HCEC 1CT (cell line): ENCODE data around the gene SRRT.

Experiments
- DNase-seq: peaks from one replicate; pipeline ENCODE4 v3.0.0-alpha.2; 2017

SRRT gene, protein sequence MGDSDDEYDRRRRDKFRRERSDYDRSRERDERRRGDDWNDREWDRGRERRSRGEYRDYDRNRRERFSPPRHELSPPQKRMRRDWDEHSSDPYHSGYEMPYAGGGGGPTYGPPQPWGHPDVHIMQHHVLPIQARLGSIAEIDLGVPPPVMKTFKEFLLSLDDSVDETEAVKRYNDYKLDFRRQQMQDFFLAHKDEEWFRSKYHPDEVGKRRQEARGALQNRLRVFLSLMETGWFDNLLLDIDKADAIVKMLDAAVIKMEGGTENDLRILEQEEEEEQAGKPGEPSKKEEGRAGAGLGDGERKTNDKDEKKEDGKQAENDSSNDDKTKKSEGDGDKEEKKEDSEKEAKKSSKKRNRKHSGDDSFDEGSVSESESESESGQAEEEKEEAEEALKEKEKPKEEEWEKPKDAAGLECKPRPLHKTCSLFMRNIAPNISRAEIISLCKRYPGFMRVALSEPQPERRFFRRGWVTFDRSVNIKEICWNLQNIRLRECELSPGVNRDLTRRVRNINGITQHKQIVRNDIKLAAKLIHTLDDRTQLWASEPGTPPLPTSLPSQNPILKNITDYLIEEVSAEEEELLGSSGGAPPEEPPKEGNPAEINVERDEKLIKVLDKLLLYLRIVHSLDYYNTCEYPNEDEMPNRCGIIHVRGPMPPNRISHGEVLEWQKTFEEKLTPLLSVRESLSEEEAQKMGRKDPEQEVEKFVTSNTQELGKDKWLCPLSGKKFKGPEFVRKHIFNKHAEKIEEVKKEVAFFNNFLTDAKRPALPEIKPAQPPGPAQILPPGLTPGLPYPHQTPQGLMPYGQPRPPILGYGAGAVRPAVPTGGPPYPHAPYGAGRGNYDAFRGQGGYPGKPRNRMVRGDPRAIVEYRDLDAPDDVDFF

DNA sequence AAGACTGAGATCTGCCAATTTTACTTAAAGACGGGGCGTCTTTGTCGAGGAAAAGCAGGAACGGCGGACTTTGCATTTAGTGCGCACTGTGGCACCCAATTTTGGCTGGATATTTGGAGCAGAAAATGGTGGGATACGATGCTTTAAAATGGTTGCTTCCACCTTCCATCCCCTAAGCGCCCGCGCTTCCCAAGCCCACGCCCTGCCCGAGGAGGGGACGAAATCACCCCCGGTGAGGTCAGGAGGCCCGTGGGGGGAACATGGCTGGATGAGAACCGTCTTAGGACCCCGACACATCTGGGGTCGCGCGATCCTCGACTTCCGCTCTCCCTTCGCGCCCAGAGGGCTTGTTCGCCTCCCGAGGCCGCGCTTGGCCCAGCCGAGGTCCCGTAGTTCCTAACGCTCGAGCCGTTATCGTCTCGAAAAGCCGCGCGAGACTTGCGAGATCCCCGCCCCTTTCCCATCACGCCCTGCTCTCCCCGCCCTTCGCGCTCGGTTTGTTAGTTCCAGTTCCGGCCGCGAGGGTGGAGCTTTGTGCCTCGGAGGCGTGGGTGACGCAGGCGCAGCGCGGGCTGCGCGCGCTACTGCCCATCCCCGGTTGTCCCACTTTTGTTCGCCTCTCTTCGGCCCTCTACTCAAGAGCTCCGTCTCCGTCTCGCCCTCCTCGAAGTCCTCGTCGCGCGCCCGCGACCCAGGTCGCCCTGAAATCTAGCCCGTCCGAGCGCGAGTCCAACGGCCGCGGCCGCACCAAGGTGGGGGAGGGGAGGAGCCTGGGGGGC is at the start of gene SRRT:
SRRT (plus strand) TSS at position 527 of the 779 bp plus-strand sequence. CDS start 488 bp downstream, outside the sequence.
- DNase-seq, result peak; percentile 98

GRCh38 chr7:100825215-100825671 is 49.7 kb upstream of the SRRT start:
- no peak for DNase-seq

DNA sequence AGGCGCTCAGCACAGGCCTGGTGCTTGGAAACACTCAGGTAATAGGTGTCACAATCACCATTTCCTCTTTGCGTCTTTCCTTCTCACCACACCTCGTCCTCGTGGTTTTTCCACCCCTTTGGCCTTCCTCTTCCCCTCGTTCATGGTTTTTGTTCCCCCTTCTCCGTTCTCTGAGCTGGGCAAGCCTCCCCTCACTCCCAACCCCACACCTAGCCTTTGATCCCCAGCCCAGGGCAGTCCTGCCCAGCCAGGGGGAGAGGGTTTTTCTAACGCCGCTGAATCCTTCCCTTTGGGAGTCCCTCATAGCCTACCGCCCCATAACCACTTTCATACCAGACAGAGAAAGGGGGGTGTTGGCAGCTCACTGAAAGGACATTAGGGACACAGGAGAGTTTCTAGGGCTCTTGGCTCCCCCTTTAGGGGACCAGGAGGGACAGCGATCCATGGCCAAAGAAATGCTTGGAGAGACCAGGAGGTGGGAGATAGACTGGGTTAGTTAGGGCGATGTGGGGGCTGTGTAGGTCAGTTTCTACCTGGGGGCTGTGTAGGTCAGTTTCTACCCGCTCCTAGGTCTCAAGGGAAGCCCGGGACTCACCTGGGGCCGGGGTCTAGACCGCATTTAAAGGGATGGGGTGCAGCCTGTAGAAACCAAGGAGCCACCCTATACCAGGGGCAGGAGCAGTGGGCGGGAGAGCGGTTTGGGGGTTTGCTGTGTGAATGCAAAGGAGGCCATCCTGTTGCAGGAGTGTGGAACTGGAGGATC is 49.0 kb upstream of the SRRT start:
- peak; percentile 54 for DNase-seq

DNA sequence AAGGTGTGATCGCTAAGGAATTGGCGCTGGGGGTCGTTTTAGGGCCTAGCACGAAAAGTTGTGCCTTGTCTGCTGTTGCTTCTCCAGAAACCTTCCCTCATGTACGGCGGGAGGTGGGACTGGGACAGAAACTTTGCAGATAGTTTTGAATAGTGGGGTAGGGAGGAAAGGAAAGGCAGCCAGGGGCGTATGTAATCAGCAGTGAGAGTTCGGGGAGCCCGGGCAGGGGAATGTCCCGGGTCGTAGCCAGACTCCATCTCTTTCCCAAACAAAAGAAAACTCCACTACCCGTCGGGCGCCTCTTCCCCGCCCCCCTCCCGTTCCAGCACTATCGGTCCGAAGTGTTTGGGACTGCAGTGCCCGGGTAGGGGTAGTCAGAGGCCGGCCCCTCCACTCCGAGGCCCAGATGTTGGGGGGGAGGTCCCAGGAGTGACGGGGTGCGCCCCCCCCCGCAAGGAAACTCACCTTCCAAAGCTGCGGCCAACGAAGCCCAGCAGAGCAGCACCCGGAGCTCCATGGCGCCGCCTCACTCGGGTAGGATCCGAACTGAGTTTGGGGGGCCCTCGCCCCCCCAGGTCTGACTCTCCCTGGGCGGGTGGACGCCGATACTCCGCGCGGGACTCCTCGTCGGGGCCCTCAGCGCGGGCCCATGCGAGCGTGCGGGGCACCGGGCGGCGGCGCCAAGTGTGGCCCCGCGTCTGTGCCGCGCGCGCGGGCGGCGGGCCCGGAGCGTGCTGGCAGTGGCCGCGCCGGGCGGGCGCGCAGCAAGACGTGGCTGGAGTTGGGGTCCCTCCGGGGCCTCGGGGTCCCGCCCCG is 48.2 kb upstream of the SRRT start:
- DNase-seq, result peak; percentile 32

DNA sequence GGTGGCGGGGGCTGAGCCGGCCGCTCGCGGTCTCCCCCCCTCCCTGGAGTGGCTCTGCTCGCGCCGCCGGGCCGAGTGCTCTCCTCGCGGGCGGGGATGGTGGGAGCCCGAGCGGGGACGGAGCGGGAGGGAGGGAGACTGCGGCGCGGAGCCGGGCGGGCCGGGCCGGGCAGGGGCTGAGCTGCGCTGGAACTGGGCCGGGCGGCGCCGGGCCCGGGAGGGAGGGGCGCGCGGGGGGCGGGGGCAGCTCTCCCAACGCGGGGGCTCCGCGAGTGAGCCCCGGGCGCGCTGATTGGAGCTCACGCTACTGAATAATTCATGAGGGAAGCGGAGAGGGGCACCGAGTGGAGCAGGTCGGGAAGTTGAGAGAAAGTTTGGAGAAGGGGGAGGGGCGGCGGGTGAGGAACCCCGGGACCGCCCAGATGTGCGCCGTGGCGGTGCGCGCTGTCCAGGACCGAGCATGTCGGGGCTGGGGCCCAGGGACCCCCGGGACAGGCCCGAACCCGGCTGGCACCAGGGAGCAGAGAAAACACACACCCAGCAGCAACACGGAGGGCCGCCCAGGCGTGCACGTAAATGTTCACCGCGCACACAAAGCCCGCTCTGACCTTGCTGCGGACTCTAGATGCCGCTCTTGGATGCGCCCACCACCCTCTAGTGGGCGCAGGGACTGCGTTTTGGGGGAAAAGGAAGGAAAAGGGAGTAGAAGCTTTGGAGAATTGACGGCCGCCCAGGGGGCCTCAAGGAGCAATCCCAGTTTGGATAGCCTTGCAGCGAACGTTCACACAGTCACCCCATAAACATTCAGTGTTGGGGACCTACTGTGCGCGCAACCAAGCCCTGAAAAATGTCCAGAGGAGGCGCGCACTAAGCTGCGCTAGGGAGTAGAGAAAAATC is 47.3 kb upstream of the SRRT start, which contains the start of gene EPHB4:
EPHB4 (minus strand) TSS at position 194 of the 897 bp plus-strand sequence. CDS start 493 bp downstream, outside the sequence.
- peak; percentile 76 for DNase-seq

- no peak for DNase-seq
Observed at GRCh38 chr7:100829150-100829716, 45.7 kb upstream of the SRRT start.

DNA sequence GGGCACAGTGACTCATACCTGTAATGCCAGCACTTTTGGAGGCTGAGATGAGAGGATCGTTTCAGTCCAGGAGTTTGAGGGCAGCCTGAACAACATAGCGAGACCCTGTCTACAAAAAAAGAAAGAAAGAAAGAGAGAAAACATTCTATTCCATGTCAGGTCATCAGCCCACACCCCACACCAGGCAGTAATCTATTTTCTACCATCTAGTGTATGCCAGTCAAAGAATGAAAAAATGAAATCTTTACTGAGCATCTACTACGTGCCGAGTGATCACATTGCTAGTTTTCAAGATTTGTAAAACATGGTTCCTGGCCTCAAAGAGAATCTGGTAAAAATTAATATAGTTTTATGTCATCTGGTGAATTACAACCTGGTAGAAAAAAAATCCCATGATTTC is 44.5 kb upstream of the SRRT start:
- DNase-seq, result no peak

DNA sequence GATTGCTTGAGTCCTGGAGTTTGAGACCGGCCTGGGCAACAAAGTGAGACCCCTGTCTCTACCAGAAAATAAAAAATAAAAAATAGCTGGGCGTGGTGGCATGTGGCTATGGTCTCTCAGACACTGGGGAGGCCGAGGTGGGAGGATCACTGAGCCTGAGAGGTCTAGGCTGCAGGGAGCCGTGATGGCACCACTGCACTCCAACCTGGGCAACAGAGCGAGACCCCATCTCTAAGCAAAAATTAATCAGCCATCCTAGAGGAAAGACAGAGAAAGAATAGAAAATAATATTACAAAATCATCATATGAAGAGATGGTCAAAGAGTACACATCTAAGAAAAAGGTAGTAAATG is 42.6 kb upstream of the SRRT start:
- DNase-seq, result no peak

- no peak for DNase-seq
Observed at GRCh38 chr7:100835903-100836811, 38.7 kb upstream of the SRRT start.

GRCh38 chr7:100836812-100837098 is 38.1 kb upstream of the SRRT start:
- no peak for DNase-seq

DNA sequence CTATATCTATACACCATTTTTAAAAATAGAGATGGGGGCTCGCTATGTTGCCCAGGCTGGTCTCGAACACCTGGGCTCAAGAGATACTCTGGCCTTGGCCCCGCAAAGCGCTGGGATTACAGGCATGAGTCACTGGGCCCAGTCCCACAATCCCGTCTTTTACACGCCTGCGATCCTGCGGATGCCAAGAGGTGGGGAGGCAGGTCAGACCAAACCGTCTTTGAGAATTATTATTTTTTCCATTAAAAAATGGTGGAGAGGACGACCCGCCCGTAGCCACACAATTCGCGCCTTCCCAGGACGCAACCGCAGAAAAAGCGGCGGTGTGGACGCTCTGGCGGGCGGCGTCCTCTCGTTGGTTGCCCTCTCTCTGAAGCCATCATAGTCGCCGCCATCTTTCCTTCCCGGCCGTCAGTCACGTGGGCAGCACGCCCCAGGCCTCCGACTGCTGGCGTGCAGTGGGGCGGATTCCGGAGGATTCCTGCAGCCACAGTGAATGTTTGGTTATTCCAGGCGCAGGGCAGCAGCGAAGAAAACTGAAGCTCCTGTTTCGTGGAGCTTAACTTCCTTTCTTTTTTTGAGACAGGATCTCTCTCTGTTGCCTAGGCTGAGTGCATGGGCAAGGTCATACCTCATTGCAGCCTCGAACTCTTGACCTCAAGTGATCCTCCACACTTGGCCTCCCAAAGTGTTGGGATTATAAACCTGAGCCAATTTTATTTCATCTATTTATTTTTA is 37.6 kb upstream of the SRRT start:
- DNase-seq, result peak; percentile 95

GRCh38 chr7:100839361-100839760 is 35.5 kb upstream of the SRRT start:
- no peak for DNase-seq

DNA sequence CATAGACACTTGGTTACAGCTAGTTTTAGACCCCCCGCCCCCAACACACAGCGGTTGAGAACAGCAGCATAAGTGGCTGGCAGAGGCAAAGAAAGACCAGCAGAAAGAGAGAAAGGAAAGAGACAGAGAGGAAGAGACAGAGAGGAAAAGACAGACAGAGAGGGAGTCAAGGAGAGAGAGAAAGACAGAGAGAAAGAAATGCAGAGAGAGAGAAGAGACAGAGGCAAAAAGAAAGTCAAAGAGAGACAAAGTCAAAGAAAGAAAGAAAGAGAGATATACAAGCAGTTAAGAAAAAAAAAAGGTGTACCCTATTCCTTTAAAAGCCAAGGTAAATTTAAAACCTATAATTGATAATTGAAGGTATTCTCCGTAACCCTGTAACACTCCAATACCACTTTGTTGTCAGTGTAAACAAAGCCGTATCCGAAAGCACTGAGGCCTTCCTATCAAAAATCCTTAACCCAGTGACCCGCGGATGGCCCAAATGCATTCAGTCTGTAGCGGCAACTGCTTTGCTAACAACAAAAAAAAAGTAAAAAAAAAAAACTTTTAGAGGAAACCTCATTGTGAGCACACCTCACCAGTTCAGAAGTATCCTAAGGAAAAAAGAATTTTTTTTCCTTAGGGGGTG is 34.3 kb upstream of the SRRT start:
- DNase-seq, result no peak

DNA sequence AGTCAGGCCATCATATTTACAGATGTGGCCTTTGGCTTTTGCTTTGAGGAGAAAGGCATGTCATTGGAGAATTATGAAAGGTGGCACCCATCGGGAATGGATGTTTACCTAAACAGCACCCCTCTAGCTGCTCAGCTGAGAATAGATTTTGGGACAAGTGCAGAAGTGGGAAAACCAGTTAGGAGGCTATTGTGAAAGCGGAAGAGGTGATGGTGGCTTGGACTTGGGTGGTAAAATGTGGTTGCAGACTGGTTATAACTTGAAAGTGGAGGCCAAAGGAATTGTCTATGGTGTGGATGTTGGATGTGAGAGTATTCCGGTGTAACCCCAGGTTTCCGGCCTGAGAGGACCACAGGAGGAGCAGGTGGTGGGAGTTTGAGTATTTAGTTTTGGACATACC is 27.5 kb upstream of the SRRT start:
- no peak for DNase-seq

DNA sequence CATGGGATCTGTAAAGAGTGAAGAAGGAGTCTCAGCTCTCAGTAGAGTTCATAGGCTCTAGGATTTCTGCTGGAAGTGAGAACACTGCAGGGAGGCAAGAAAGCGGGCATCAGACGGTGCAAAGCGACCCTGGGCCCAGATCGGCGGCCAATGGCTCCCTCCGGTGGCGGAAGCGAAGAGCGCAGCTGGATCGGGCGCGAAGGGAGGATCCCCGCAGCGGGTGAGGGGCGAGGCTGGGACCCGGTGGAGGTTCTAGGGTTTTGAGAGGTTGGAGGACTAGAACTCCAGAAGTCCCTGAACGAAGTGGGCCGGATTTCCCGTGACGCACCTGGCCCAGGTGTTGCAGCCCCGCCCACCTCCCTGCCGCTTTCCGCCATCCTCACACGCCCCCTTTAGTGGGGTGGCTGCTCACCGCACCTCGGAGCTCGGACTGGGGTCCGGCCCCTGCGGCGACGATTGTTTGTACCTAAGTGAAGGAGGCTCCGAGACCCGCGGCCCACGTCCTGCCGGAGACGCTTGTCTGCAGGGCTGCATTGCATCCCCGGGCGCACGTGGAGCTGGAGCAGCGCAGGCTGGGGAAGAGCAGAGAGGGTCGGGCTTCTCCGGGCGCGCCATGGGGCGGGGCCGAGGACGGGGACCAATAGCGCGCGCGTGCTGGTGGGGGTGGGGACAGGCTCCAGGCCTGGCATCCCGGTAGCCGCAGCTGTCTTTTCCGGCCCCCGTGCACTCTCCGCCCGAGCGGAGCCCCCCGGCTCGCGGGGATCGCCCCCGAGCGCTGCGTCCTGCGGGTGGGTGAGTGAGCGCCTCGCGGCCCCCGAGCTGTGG is 22.6 kb upstream of the SRRT start, which contains the start of gene SLC12A9:
SLC12A9 (plus strand) TSS at position 666 of the 825 bp plus-strand sequence. CDS start 1,485 bp downstream, outside the sequence.
- peak; percentile 91 for DNase-seq

DNA sequence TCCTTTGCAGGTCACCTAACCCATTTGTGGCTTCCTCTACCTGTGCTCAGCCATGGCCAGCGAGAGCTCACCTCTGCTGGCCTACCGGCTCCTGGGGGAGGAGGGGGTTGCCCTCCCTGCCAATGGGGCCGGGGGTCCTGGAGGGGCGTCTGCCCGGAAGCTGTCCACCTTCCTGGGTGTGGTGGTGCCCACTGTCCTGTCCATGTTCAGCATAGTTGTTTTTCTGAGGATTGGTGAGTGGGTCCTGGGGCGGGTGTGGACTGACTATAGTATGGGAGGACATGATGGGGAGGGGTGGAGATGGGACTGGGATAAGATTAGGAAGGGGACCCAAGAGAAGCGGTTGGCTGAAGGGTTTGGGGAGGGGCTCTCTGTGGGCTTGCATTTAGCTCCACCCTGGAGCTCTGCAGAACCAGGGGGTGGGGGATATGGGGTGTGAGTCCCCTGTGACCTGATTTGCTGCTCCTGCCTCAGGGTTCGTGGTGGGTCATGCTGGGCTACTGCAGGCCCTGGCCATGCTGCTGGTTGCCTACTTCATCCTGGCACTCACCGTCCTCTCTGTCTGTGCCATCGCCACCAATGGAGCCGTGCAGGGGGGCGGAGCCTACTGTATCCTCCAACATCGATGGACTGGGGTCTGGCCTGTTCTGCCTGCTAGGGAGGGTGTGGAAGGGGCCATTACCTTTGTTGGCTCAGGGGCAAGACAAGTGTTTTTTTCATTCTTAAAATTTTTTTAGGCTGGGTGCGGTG is 20.6 kb upstream of the SRRT start:
- DNase-seq, result no peak
